Endothelial cell of umbilical vein (primary cell): ENCODE data around the gene INTS2. TPM values are rescaled to one million over a fixed set of nuclear protein-coding genes. Genes with fewer than 3 reads are reported as not detected.

Source experiments
- BruUV-seq: library from RNA; stranded (reverse); fragments of 400-500 nt; replicated peaks from 2 replicates; lab custom pipeline; 2021; lab: Mats Ljungman, UMichigan
- CTCF ChIA-PET: fragments of 300-600, 350-600 bp; sonication (Branson Sonifier 250); formaldehyde crosslinking; loops from one replicate; lab custom pipeline; 2021; ENCODE audit warnings: antibody characterized with exemption, inconsistent platforms; lab: Charles Lee
- POLR2A ChIA-PET: fragments of 300-600, 350-600 bp; sonication (Branson Sonifier 250); formaldehyde crosslinking; loops from one replicate; lab custom pipeline; 2021; ENCODE audit warnings: antibody characterized with exemption, inconsistent platforms; lab: Charles Lee
- DNase-seq: peaks from one replicate; pipeline ENCODE4 v3.0.0-alpha.2; 2011; ENCODE audit warnings: low read depth, low spot score
- FAIRE-seq: peaks from 2 replicates; lab custom pipeline; 2011; peaks lifted over from hg19 to GRCh38; lab: Jason Lieb, UNC
- H2AFZ ChIP-seq: 2 replicates; pipeline ENCODE4 v1.6.0; 2012; ENCODE audit warnings: low read depth, low read length, control low read depth, inconsistent platforms
- H3K27ac ChIP-seq: 2 replicates; pipeline ENCODE4 v1.5.1; 2011; ENCODE audit warnings: low read depth, mild to moderate bottlenecking, control low read depth, low read length, moderate library complexity; ENCODE audit not compliant: insufficient read depth
- H3K27me3 ChIP-seq, 2 experiments: 2 replicates each; pipeline versions ENCODE4 v1.6.0 to v1.6.1; 2011; ENCODE audit warnings: low read length in 2 of 2, mixed read lengths in 1 of 2; ENCODE audit not compliant: control insufficient read depth in 2 of 2, insufficient read depth in 2 of 2
- H3K36me3 ChIP-seq, 2 experiments: 2 replicates in 1 of 2; 3 replicates in 1 of 2; pipeline ENCODE4 v1.5.1; 2011; ENCODE audit warnings: low read length in 2 of 2, mild to moderate bottlenecking in 1 of 2, moderate library complexity in 1 of 2; ENCODE audit not compliant: control insufficient read depth in 2 of 2, insufficient read depth in 2 of 2; ENCODE audit errors: extremely low read depth in 1 of 2
- H3K4me1 ChIP-seq: 3 replicates; pipeline ENCODE4 v1.5.1; 2011; ENCODE audit warnings: mild to moderate bottlenecking, low read length; ENCODE audit not compliant: control insufficient read depth, insufficient read depth; ENCODE audit errors: extremely low read depth
- H3K4me2 ChIP-seq: 2 replicates; pipeline ENCODE4 v1.6.1; 2011; ENCODE audit warnings: low read length, control low read depth, mixed read lengths; ENCODE audit not compliant: insufficient read depth
- H3K4me3 ChIP-seq, 3 experiments: fragments of 200-600 bp in 1 of 3; sonication (generic), shearing (Covaris generic) in 1 of 3; replicated peaks in 1 of 3; 2 replicates each; pipeline ENCODE4 v1.5.1; 2011 to 2016; ENCODE audit warnings: control low read depth in 3 of 3, low read length in 3 of 3, mild to moderate bottlenecking in 2 of 3, inconsistent platforms in 1 of 3, low read depth in 1 of 3, moderate library complexity in 1 of 3; ENCODE audit not compliant: insufficient read depth in 1 of 3
- H3K79me2 ChIP-seq: 2 replicates; pipeline ENCODE4 v1.6.0; 2012; ENCODE audit warnings: low read length, inconsistent platforms; ENCODE audit not compliant: control insufficient read depth, insufficient read depth
- H3K9ac ChIP-seq: replicated peaks from 2 replicates; pipeline ENCODE3; 2011; ENCODE audit warnings: low read length, control low read depth; ENCODE audit not compliant: insufficient read depth; ENCODE audit errors: extremely low read depth
- H3K9me1 ChIP-seq: replicated peaks from 3 replicates; pipeline ENCODE4 v1.6.0; 2011; ENCODE audit warnings: mild to moderate bottlenecking, low read length; ENCODE audit not compliant: control insufficient read depth, insufficient read depth; ENCODE audit errors: extremely low read depth
- H3K9me3 ChIP-seq: replicated peaks from 2 replicates; pipeline ENCODE4 v1.5.1; 2012; ENCODE audit warnings: low read length, inconsistent platforms; ENCODE audit not compliant: control insufficient read depth, insufficient read depth
- H4K20me1 ChIP-seq: replicated peaks from 2 replicates; pipeline ENCODE3; 2011; ENCODE audit warnings: mild to moderate bottlenecking, low read length; ENCODE audit not compliant: control insufficient read depth, insufficient read depth; ENCODE audit errors: extremely low read depth
- EZH2 ChIP-seq: IDR thresholded peaks from 2 replicates; pipeline ENCODE4 v1.6.1; 2012; ENCODE audit warnings: borderline replicate concordance, low read depth, mild to moderate bottlenecking, moderate library complexity, low read length, inconsistent platforms; ENCODE audit not compliant: severe bottlenecking
- FOS ChIP-seq: IDR thresholded peaks from 2 replicates; pipeline ENCODE4 v1.6.1; 2011; ENCODE audit warnings: mild to moderate bottlenecking, low read length, moderate library complexity, borderline replicate concordance; ENCODE audit not compliant: insufficient read depth
- POLR2AphosphoS5 ChIP-seq: IDR thresholded peaks from 2 replicates; pipeline ENCODE4 v1.6.1; 2012; ENCODE audit warnings: low read depth, mild to moderate bottlenecking, control low read depth, low read length, moderate library complexity; ENCODE audit not compliant: insufficient read depth
- dilution Hi-C: fragments of 300-500 bp; cut with MboI; formaldehyde crosslinking; loops from one replicate; pipeline ENCODE4 v1.15.0; 2019; ENCODE audit warnings: low sequenced_read_pairs; ENCODE audit not compliant: extremely low pct_ligation_motif_present
- intact Hi-C: fragments of 100-400 bp; cut with micrococcal nuclease; formaldehyde crosslinking; loops from one replicate; pipeline ENCODE4 v1.10.0; 2022
- polyA plus RNA-seq, 4 experiments: library from polyadenylated mRNA; depleted of rRNA in 3 of 4; stranded (reverse) in 3 of 4; unstranded in 1 of 4; fragments of >200 nt; gene quantifications; 2 replicates each; pipeline versions ENCODE4 v1.2.1 to v1.2.3, GENCODE V29; 2011 to 2012; ENCODE audit warnings: missing spikeins in 1 of 4
- total RNA-seq: library from RNA; stranded (reverse); gene quantifications from 2 replicates; pipeline ENCODE4 v1.2.3, GENCODE V29; 2021

The INTS2 gene
- total and polyA plus RNA-seq, 2 donors (not counting 3 experiments of a cell fraction or from before 2014, with no cell fraction given) = 6.2 to 13.4 TPM

GRCh38 chr17:61880589-61881102 lies 47.1 kb downstream of the INTS2 start:
- no peak for FAIRE-seq
- DNase-seq = no peak
- CTCF ChIA-PET = interaction anchor here (1.1 kb wide), 1 partner anchor 10 kb away, joined by 3 read pairs; no protein-coding TSS in a partner anchor
- no peaks in the 10 kb centered on the region for H3K9me3 ChIP-seq
- no peak overlapping the region for H3K9ac ChIP-seq
- H3K4me1 ChIP-seq = no peaks in the 10 kb centered on the region
- no peak for TF ChIP-seq POLR2AphosphoS5
- H3K4me3 ChIP-seq = no peak overlapping the region
- H4K20me1 ChIP-seq = no peaks in the 10 kb centered on the region
- no peak overlapping the region for H3K27ac ChIP-seq
- POLR2A ChIA-PET = no interaction called here
- no peaks in the 10 kb centered on the region for H3K27me3 ChIP-seq
- H3K9me1 ChIP-seq = no peaks in the 10 kb centered on the region
- intact Hi-C loops (no loop called here), dilution Hi-C loops (no loop called here)
- no TSS peak for BruUV-seq
- no peak overlapping the region for H3K4me2 ChIP-seq
- no peaks in the 10 kb centered on the region for H3K36me3 ChIP-seq
- no peak overlapping the region for H2AFZ ChIP-seq
- no peaks in the 10 kb centered on the region for H3K79me2 ChIP-seq

GRCh38 chr17:61878984-61879612 lies 48.7 kb downstream of the INTS2 start:
- DNase-seq = no peak
- no peak overlapping the region for H2AFZ ChIP-seq
- no peaks in the 10 kb centered on the region for H3K36me3 ChIP-seq
- dilution Hi-C loops (no loop called here), intact Hi-C loops (no loop called here)
- H3K9me3 ChIP-seq = no peaks in the 10 kb centered on the region
- no peaks in the 10 kb centered on the region for H3K4me1 ChIP-seq
- H3K27ac ChIP-seq = no peak overlapping the region
- BruUV-seq = no TSS peak
- ChIA-PET POLR2A (no interaction called here), CTCF (interaction anchor here (1.1 kb wide), 1 partner anchor 301 kb away, joined by 3 read pairs; no protein-coding TSS in a partner anchor)
- no peak overlapping the region for H3K4me3 ChIP-seq
- no peak for TF ChIP-seq FOS
- TF ChIP-seq EZH2 = no peak
- H3K79me2 ChIP-seq = no peaks in the 10 kb centered on the region
- no peaks in the 10 kb centered on the region for H3K9me1 ChIP-seq
- no peaks in the 10 kb centered on the region for H3K27me3 ChIP-seq
- H3K9ac ChIP-seq = no peak overlapping the region
- no peak overlapping the region for H3K4me2 ChIP-seq
- no peaks in the 10 kb centered on the region for H4K20me1 ChIP-seq
- FAIRE-seq = no peak
